Adrenal gland (tissue), 12 donors: ENCODE results near the gene KIAA1328. TPM values are rescaled to one million over a fixed set of nuclear protein-coding genes. Genes with fewer than 3 reads are reported as not detected.

ENCODE experiments used
- DNase-seq, 7 donors: peaks; one replicate each; pipeline ENCODE4 v3.0.0-alpha.2; 2019 to 2020
- H3K27ac ChIP-seq, 5 donors: fragments of 200-600 bp; sonication (generic) in 4 of 5; 1 replicate in 3 of 5; 2 replicates in 2 of 5; pipeline versions ENCODE4 v1.5.1 to v1.8.0; 2016 to 2020; ENCODE audit warnings: mild to moderate bottlenecking in 1 of 5
- H3K27me3 ChIP-seq: fragments of 200-600 bp; 2 replicates; pipeline ENCODE4 v1.8.0; 2021
- H3K36me3 ChIP-seq, 2 donors: fragments of 200-600 bp; replicated peaks in 1 of 2; 1 replicate in 1 of 2; 2 replicates in 1 of 2; pipeline versions ENCODE4 v1.5.1 to v1.8.0; 2018 to 2022
- H3K4me1 ChIP-seq, 2 donors: fragments of 200-600 bp; replicated peaks in 1 of 2; 1 replicate in 1 of 2; 2 replicates in 1 of 2; pipeline versions ENCODE4 v1.5.1 to v1.8.0; 2018 to 2021
- H3K4me3 ChIP-seq, 4 donors: fragments of 200-600 bp; sonication (generic) in 3 of 4; one replicate each; pipeline ENCODE4 v1.5.1; 2016 to 2018
- H3K9me3 ChIP-seq, 3 donors: fragments of 200-600 bp; sonication (generic) in 1 of 3; replicated peaks in 1 of 3; 1 replicate in 2 of 3; 2 replicates in 1 of 3; pipeline versions ENCODE4 v1.5.1 to v1.8.0; 2016 to 2021
- POLR2A ChIP-seq, 2 donors: fragments of 450-650 bp; IDR thresholded peaks; one replicate each; pipeline ENCODE4 v1.6.1; 2017; ENCODE audit warnings: antibody characterized with exemption in 2 of 2, mild to moderate bottlenecking in 2 of 2, moderate library complexity in 1 of 2
- WGBS, 4 donors: extraction: QIAGEN DNeasy Blood & Tissue Kit in 2 of 4; methylation state at CpG; one replicate each; pipeline versions ENCODE4 v1.1.5 to v1.1.7; 2013 to 2017; 5-methylcytosine and 5-hydroxymethylcytosine counted together
- intact Hi-C, 2 donors: fragments of 100-400 bp; cut with DNase I; formaldehyde crosslinking; loops; one replicate each; pipeline versions ENCODE4 v1.14.1 to v1.15.0; 2022 to 2023
- polyA plus RNA-seq, 3 donors: library from polyadenylated mRNA; stranded (reverse); fragments of 200-250 nt in 2 of 3; fragments of 350-450 nt in 1 of 3; fragmentation: Illumina TruSeq in 1 of 3; extraction: RNeasy Lipid Tissue Mini Kit (QIAGEN cat#74804) in 1 of 3; gene quantifications; one replicate each; pipeline ENCODE4 v1.2.3, GENCODE V29; 2013 to 2014
- total RNA-seq, 9 donors: library from RNA; depleted of rRNA in 4 of 9; stranded (reverse); fragments of >200 nt in 4 of 9; fragments of 120-200 nt in 1 of 9; fragmentation: NEBNext Ultra II Directional in 1 of 9; extraction: Animal tissue kit (Norgen Biotek cat#: 25700) in 1 of 9; gene quantifications; one replicate each; pipeline versions ENCODE4 v1.1.0 to v1.2.4, GENCODE V29; 2013 to 2023
- TF ChIP-seq, protein P1 (sequence below), 6 experiments: fragments of 450-650 bp in 4 of 6; fragments of 200-600 bp in 2 of 6; sonication (generic) in 1 of 6; IDR thresholded peaks; 1 replicate in 5 of 6; 2 replicates in 1 of 6; pipeline versions ENCODE4 v1.5.1 to v1.8.0; 2016 to 2021; ENCODE audit warnings: antibody characterized with exemption in 6 of 6, mild to moderate bottlenecking in 2 of 6, moderate library complexity in 1 of 6
- donor health status: healthy with polysubstance abuse.
- donor health status: Bipolar disorder and iron deficiency.
- donor health status: DM: yes; HTN: yes; CAD: no.
- donor health status: DM: no; HTN: no; CAD: no.
- donor health status: DM: no; HTN: no; CAD: no.
- donor health status: DM: yes; HTN: yes; CAD: no.

The KIAA1328 gene
- total and polyA plus RNA-seq, 12 donors: 2.5 to 20.5 (median 7.2) TPM

DNA sequence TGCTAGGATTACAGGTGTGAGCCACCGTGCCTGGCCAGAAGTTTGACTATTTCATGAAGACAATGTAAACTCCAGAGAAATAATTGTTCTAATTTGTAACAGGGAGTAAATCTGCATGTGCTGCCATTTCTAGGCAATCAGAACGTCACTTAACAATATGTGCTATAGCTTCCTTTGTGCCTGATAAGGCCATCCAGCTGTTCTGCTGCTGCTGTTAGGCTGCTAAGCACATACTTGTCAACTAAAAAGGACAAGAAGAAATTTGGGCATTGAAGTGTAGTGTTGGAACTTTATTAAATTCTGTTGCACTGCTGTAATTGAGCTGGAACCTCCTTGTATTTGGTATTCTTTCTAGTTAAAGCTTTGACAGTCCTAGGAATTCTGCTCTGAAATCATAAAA is 57.1 kb downstream of the KIAA1328 start:
- H3K27me3 ChIP-seq: no peaks in the 10 kb centered on the region

DNA sequence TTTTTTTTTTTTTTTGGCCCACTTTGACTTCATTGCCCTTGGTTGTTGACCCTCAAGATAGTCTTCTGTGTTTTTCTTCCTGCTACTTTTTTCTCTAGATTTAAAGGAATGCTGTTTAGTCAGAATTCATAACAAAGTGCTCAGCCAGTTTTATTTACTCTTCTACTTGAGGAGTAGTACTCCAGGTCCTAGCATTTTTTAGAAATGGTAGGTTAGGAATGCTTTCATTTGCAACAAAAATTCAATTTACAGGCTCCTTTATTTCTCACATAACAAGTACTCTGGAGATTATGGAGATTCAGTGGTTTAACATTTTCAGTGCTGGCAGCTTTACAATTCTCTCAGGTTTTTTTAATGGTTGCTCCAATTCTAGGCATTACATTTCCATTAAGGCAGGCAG is 58.2 kb downstream of the KIAA1328 start:
- H3K27me3 ChIP-seq: no peaks in the 10 kb centered on the region
- peaks cover 0 to 2% (median 0%) of the 10 kb centered on the region in 3 donors for H3K9me3 ChIP-seq
- DNase-seq: no peak
- no peak overlapping the region for H3K4me3 ChIP-seq
- TF ChIP-seq, protein P1, sequence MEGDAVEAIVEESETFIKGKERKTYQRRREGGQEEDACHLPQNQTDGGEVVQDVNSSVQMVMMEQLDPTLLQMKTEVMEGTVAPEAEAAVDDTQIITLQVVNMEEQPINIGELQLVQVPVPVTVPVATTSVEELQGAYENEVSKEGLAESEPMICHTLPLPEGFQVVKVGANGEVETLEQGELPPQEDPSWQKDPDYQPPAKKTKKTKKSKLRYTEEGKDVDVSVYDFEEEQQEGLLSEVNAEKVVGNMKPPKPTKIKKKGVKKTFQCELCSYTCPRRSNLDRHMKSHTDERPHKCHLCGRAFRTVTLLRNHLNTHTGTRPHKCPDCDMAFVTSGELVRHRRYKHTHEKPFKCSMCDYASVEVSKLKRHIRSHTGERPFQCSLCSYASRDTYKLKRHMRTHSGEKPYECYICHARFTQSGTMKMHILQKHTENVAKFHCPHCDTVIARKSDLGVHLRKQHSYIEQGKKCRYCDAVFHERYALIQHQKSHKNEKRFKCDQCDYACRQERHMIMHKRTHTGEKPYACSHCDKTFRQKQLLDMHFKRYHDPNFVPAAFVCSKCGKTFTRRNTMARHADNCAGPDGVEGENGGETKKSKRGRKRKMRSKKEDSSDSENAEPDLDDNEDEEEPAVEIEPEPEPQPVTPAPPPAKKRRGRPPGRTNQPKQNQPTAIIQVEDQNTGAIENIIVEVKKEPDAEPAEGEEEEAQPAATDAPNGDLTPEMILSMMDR (IDR thresholded peaks at IDR 0.05): no peak
- no peak for TF ChIP-seq POLR2A (IDR thresholded peaks at IDR 0.05)
- intact Hi-C loops: no loop called here
- H3K27ac ChIP-seq: no peak overlapping the region
- no peaks in the 10 kb centered on the region for H3K36me3 ChIP-seq
- H3K4me1 ChIP-seq: no peaks in the 10 kb centered on the region

More for the DNA sequence above, 57.1 kb downstream of the KIAA1328 start:
- H3K4me1 ChIP-seq: no peaks in the 10 kb centered on the region
- H3K4me3 ChIP-seq: no peak overlapping the region
- no peak for DNase-seq
- WGBS, 4 donors: 87 to 96% (median 91%) methylated on average over 2 of the region's 2 CpGs
- TF ChIP-seq, protein P1 (IDR thresholded peaks at IDR 0.05): no peak
- no peak for TF ChIP-seq POLR2A (IDR thresholded peaks at IDR 0.05)
- intact Hi-C loops: no loop called here
- no peak overlapping the region for H3K27ac ChIP-seq
- H3K36me3 ChIP-seq: no peaks in the 10 kb centered on the region
- H3K9me3 ChIP-seq: no peaks in the 10 kb centered on the region

DNA sequence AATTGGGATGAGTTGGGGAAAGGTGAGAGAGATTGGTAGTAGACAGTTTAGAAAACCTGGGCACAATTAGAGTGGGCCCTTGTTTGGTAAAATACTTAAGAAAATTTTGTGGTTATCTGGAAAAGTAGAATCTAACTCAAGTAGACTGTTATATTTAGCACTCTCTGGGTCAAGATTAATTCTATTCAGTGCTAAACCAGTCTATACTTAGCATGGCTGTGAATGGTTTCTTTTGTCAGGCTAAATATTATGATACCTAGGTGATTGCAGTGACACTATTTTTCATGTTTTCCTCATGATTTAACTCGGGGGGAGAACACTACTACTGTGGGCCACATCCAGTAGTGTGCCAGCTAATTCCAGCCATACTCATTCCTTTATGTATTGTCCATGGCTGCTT is 58.9 kb downstream of the KIAA1328 start:
- H3K36me3 ChIP-seq: no peaks in the 10 kb centered on the region
- TF ChIP-seq, protein P1 (IDR thresholded peaks at IDR 0.05): no peak
- no peak for TF ChIP-seq POLR2A (IDR thresholded peaks at IDR 0.05)
- intact Hi-C loops: no loop called here
- no peak for DNase-seq
- no peak overlapping the region for H3K27ac ChIP-seq
- 70 to 97% (median 84%) methylated on average over 1 of the region's 1 CpG for WGBS, 4 donors
- peaks cover 0 to 5% (median 0%) of the 10 kb centered on the region in 3 donors for H3K9me3 ChIP-seq
- H3K4me1 ChIP-seq: no peaks in the 10 kb centered on the region
- H3K27me3 ChIP-seq: no peaks in the 10 kb centered on the region
- H3K4me3 ChIP-seq: no peak overlapping the region

DNA sequence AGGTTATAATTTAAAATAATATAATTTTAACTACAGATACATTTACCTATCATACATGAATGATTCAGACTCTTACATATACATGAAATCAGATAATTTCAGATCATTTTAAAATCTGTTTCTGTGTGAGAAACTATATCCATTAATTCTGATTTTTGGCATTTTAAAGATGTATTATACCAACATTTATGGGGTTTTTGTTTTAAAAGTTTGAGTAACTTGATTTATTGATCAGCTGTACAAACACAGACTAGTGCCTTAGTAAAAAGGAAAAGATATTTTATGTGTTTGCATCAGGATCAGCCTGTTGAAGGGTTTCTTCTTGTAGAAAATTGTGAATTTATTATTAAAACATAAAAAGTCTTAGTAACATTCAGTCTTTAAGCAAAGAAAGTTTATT is 59.9 kb downstream of the KIAA1328 start:
- H3K27me3 ChIP-seq: no peaks in the 10 kb centered on the region
- no peaks in the 10 kb centered on the region for H3K36me3 ChIP-seq
- intact Hi-C loops: no loop called here
- TF ChIP-seq, protein P1 (IDR thresholded peaks at IDR 0.05): no peak
- TF ChIP-seq POLR2A (IDR thresholded peaks at IDR 0.05): no peak
- DNase-seq: no peak
- no peaks in the 10 kb centered on the region for H3K4me1 ChIP-seq
- peaks cover 0 to 5% (median 0%) of the 10 kb centered on the region in 3 donors for H3K9me3 ChIP-seq
- H3K4me3 ChIP-seq: no peak overlapping the region
- H3K27ac ChIP-seq: no peak overlapping the region
